ENCODE data around the gene TMEM179.

DNA sequence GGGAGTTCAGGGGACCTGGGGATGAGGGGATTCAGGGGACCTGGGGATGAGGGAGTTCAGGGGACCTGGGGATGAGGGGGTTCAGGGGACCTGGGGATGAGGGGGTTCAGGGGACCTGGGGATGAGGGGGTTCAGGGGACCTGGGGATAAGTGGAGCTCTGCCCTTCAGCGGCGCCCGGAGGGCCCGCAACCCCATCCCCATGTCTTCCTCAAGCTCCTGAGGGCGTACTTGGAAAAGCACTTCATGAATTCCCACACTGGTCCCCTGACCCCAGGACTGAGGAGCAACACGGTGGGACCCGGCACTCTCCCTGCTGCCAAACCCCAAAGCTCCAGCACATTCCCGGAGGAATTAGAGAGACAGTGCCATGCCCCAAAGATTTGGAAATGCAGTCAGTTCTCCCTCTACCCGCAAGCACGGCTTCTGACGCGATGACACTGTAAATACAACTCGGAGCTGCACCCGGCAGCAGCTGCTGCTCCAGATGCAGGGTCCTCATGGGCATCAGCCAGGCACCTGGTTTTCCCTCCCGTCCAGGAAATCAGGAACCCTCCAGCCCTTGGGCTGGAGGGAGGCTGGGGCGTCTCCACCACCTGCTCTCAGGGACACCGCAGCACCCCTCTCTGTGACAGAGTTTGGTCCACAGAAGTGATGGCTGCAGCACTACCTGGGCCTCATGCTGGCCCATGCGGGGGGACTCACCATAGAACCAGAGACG is 57.8 kb downstream of the TMEM179 start:
- TF ChIP-seq, protein P1, sequence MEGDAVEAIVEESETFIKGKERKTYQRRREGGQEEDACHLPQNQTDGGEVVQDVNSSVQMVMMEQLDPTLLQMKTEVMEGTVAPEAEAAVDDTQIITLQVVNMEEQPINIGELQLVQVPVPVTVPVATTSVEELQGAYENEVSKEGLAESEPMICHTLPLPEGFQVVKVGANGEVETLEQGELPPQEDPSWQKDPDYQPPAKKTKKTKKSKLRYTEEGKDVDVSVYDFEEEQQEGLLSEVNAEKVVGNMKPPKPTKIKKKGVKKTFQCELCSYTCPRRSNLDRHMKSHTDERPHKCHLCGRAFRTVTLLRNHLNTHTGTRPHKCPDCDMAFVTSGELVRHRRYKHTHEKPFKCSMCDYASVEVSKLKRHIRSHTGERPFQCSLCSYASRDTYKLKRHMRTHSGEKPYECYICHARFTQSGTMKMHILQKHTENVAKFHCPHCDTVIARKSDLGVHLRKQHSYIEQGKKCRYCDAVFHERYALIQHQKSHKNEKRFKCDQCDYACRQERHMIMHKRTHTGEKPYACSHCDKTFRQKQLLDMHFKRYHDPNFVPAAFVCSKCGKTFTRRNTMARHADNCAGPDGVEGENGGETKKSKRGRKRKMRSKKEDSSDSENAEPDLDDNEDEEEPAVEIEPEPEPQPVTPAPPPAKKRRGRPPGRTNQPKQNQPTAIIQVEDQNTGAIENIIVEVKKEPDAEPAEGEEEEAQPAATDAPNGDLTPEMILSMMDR (IDR thresholded peaks at IDR 0.05) = no peak
- no peak for TF ChIP-seq POLR2A (IDR thresholded peaks at IDR 0.05)

All from uterus (tissue), 2 donors.